Spinal cord (tissue), 10 donors: ENCODE data around the gene KIR2DL4. TPM values are rescaled to one million over a fixed set of nuclear protein-coding genes. Genes with fewer than 3 reads are reported as not detected.
"Not testable (repeated sequence)": the region's sequence is repeated elsewhere in the genome, so short reads cannot be mapped to it uniquely, and the experiment has no call there.

ENCODE experiments used
- DNase-seq, 6 donors: peaks; one replicate each; pipeline versions ENCODE4 v3.0.0 to v3.0.0-alpha.2; 2013 to 2015; ENCODE audit warnings: low spot score in 6 of 6, low read depth in 4 of 6
- H3K27ac ChIP-seq: one replicate; pipeline ENCODE4 v1.5.1; 2013; ENCODE audit warnings: low read depth, low read length, control low read depth
- H3K27me3 ChIP-seq: one replicate; pipeline ENCODE4 v1.6.1; 2013; ENCODE audit warnings: low read length; ENCODE audit not compliant: control insufficient read depth, insufficient read depth
- H3K36me3 ChIP-seq: one replicate; pipeline ENCODE4 v1.6.1; 2013; ENCODE audit warnings: low read length; ENCODE audit not compliant: control insufficient read depth, insufficient read depth
- H3K4me1 ChIP-seq: one replicate; pipeline ENCODE4 v1.6.1; 2013; ENCODE audit warnings: low read length; ENCODE audit not compliant: control insufficient read depth, insufficient read depth
- H3K4me3 ChIP-seq: one replicate; pipeline ENCODE4 v1.5.1; 2013; ENCODE audit warnings: low read depth, low read length, control low read depth
- H3K9me3 ChIP-seq: one replicate; pipeline ENCODE4 v1.6.1; 2013; ENCODE audit warnings: low read length; ENCODE audit not compliant: control insufficient read depth, insufficient read depth
- WGBS: methylation state at CpG from one replicate; pipeline ENCODE4 v1.1.5; 2013; ENCODE audit warnings: missing lambda C conversion rate; ENCODE audit not compliant: insufficient coverage; 5-methylcytosine and 5-hydroxymethylcytosine counted together
- polyA plus RNA-seq, 2 donors: library from polyadenylated mRNA; unstranded; fragments of 120-200 nt; gene quantifications; one replicate each; pipeline ENCODE4 v1.2.1, GENCODE V29; 2013; ENCODE audit not compliant: insufficient read length in 2 of 2
- total RNA-seq, 2 donors: library from RNA; depleted of rRNA in 1 of 2; stranded (reverse); fragments of 120-200 nt in 1 of 2; fragments of >200 nt in 1 of 2; gene quantifications; one replicate each; pipeline versions ENCODE4 v1.2.3 to v1.2.4, GENCODE V29; 2013 to 2014
- donor health status: healthy.

KIR2DL4 gene
- total and polyA plus RNA-seq, 4 donors, result not detected

- H3K27ac ChIP-seq, result no peak overlapping the region
Observed at GRCh38 chr19:54795758-54796157, 7.7 kb upstream of the KIR2DL4 start.

GRCh38 chr19:54804101-54804500, 691 bp downstream of the KIR2DL4 start:
- Histone ChIP-seq H3K27ac (no peak overlapping the region), H3K4me3 (no peak overlapping the region), H3K36me3 (no peaks in the 10 kb centered on the region), H3K9me3 (peaks cover 1% of the 10 kb centered on the region), H3K4me1 (no peaks in the 10 kb centered on the region), H3K27me3 (no peaks in the 10 kb centered on the region)
- WGBS, result 100% methylated on average over 1 of the region's 5 CpGs
- DNase-seq, result no peak

More at GRCh38 chr19:54795758-54796157, 7.7 kb upstream of the KIR2DL4 start:
- Histone ChIP-seq H3K4me3 (no peak overlapping the region), H3K27me3 (no peaks in the 10 kb centered on the region), H3K36me3 (no peaks in the 10 kb centered on the region), H3K4me1 (no peaks in the 10 kb centered on the region), H3K9me3 (peaks cover 1% of the 10 kb centered on the region)
- WGBS, result 64% methylated on average over 1 of the region's 1 CpG
- no peak for DNase-seq

- 82% methylated on average over 7 of the region's 10 CpGs for WGBS
- DNase-seq, result no peak
- peaks cover under 1% of the 10 kb centered on the region for H3K9me3 ChIP-seq
- no peak overlapping the region for H3K4me3 ChIP-seq
- H3K27ac ChIP-seq, result no peak overlapping the region
- no peaks in the 10 kb centered on the region for H3K4me1 ChIP-seq
- H3K36me3 ChIP-seq, result no peaks in the 10 kb centered on the region
- no peaks in the 10 kb centered on the region for H3K27me3 ChIP-seq
Observed at GRCh38 chr19:54804571-54804970, 1.2 kb downstream of the KIR2DL4 start.

DNA sequence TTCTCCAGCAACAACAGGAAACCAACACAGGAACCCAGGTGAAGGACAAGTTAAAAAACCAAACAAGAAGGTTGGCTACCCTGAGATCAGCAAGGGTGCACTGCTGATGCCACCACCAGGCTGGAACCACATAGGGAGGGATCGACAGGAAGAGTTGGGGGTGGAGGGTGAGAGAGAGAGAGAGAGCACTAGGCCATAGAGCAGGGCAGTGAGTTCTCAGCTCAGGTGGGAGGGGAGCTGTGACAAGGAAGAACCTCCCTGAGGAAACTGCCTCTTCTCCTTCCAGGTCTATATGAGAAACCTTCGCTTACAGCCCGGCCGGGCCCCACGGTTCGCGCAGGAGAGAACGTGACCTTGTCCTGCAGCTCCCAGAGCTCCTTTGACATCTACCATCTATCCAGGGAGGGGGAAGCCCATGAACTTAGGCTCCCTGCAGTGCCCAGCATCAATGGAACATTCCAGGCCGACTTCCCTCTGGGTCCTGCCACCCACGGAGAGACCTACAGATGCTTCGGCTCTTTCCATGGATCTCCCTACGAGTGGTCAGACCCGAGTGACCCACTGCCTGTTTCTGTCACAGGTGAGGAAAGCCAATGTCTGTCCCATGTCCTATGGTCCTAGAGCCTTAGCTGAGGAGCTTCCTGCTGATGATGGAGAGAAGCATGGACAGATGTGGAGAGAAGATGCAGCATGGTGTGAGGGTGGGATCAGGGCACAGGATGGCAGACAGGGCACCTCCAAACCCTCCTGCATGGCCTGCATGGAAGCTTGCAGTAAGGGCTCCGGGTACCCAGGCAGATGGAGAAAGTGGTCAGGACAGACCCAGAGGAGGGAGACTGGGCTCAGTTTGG, 2.5 kb downstream of the KIR2DL4 start:
- H3K36me3 ChIP-seq, result no peaks in the 10 kb centered on the region
- H3K27ac ChIP-seq, result no peak overlapping the region
- no peak overlapping the region for H3K4me3 ChIP-seq
- WGBS, result 75% methylated on average over 13 of the region's 14 CpGs
- H3K27me3 ChIP-seq, result no peaks in the 10 kb centered on the region
- no peaks in the 10 kb centered on the region for H3K4me1 ChIP-seq
- DNase-seq, result no peak
- H3K9me3 ChIP-seq, result no peaks in the 10 kb centered on the region

DNA sequence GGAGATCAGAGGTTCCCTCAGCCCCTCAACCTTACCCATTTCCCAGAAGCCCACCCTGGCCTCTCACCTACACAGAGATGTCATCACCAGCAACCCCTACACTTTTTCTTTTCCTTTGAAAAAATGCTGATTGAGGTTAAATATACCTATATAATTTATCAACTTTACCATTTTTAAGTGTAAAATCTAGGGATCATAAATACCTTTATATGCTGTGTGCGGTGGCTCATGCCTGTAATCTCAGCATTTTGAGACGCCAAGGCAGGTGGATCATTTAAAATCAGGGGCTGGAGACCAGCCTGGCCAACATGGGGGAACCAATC, 3.1 kb downstream of the KIR2DL4 start:
- Histone ChIP-seq H3K4me1 (no peaks in the 10 kb centered on the region), H3K27me3 (no peaks in the 10 kb centered on the region), H3K27ac (no peak overlapping the region), H3K36me3 (no peaks in the 10 kb centered on the region), H3K9me3 (no peaks in the 10 kb centered on the region), H3K4me3 (no peak overlapping the region)
- WGBS, result no CpG with 5 or more reads among the region's 2 CpGs
- no peak for DNase-seq

DNA sequence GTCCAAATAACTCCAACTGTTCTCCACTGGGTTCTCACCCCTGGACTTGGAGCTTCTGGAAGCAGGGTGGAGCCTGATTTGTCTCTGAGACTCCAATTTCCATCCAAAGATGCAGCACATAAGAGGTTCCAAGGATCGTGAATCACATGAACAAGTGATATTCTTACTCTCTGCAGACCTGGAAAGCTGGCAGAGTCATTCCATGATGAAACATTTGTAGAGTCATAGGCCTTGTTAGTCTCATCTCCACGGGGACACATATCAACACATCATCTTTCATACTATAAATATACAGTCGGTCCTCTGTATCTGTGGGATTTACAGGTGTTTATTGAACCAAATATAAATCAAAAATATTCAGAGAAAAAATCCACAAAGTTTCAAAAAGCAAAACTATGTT, 11.2 kb downstream of the KIR2DL4 start:
- H3K27ac ChIP-seq, H3K4me1 ChIP-seq, H3K27me3 ChIP-seq, H3K9me3 ChIP-seq, H3K4me3 ChIP-seq, DNase-seq, H3K36me3 ChIP-seq: not testable (repeated sequence)
- no CpG with 5 or more reads among the region's 3 CpGs for WGBS

DNA sequence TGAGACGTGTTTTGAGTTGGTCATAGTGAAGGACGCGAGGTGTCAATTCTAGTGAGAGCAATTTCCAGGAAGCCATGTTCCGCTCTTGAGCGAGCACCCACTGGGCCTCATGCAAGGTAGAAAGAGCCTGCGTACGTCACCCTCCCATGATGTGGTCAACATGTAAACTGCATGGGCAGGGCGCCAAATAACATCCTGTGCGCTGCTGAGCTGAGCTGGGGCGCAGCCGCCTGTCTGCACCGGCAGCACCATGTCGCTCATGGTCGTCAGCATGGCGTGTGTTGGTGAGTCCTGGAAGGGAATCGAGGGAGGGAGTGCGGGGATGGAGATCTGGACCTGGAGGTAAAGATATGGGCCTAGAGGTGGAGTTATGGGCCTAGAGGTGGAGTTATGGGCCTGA, 12.8 kb downstream of the KIR2DL4 start, which contains the start of gene KIR3DL1:
TSS of gene KIR3DL1 (plus strand) at position 218 of the 400 bp plus-strand sequence.
- not testable (repeated sequence) for H3K4me3 ChIP-seq, H3K4me1 ChIP-seq, DNase-seq, H3K9me3 ChIP-seq, H3K27ac ChIP-seq, H3K36me3 ChIP-seq, H3K27me3 ChIP-seq
- WGBS, result 82% methylated on average over 10 of the region's 17 CpGs

- H3K27me3 ChIP-seq, result no peaks in the 10 kb centered on the region
- no peak for DNase-seq
- WGBS, result 78% methylated on average over 10 of the region's 15 CpGs
- H3K4me1 ChIP-seq, result no peaks in the 10 kb centered on the region
- H3K4me3 ChIP-seq, result no peak overlapping the region
- no peak overlapping the region for H3K27ac ChIP-seq
- no peaks in the 10 kb centered on the region for H3K9me3 ChIP-seq
- H3K36me3 ChIP-seq, result no peaks in the 10 kb centered on the region
Observed at GRCh38 chr19:54817670-54818536, 14.5 kb downstream of the KIR2DL4 start.

DNA sequence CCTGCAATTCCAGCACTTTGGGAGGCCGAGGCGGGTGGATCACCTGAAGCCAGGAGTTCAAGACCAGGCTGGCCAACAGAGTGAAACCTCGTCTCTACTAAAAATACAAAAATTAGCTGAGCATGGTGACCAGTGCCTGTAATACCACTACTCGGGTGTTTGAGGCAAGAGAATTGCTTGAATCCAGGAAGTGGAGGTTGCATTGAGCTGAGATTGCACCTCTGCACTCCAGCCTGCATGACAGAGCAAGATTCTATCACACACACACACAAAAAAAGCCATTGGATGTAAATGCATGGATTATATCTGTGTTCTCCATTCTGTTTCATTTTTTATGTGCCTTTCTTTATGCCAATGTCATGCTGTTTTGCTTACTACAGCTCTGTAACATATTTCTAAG, 21.0 kb downstream of the KIR2DL4 start:
- H3K4me1 ChIP-seq, H3K36me3 ChIP-seq, H3K9me3 ChIP-seq, DNase-seq, H3K27me3 ChIP-seq, H3K27ac ChIP-seq, H3K4me3 ChIP-seq: not testable (repeated sequence)
- WGBS, result no CpG with 5 or more reads among the region's 4 CpGs
